A673 (cell line): ENCODE results near the gene MAP2K6. TPM values are rescaled to one million over a fixed set of nuclear protein-coding genes. Genes with fewer than 3 reads are reported as not detected.

Source experiments
- BruUV-seq: library from RNA; stranded (reverse); fragments of 400-500 nt; replicated peaks from 2 replicates; lab custom pipeline; 2021; lab: Mats Ljungman, UMichigan
- CTCF ChIA-PET: fragments of 300-600 bp; sonication (Branson Sonifier 250); formaldehyde crosslinking; loops from one replicate; lab custom pipeline; 2022; ENCODE audit warnings: antibody characterized with exemption; lab: Charles Lee
- POLR2A ChIA-PET: fragments of 300-600 bp; sonication (Branson Sonifier 250); formaldehyde crosslinking; loops from one replicate; lab custom pipeline; 2022; ENCODE audit warnings: antibody characterized with exemption; ENCODE audit not compliant: low non-redundant PET; lab: Charles Lee
- DNase-seq: peaks from one replicate; pipeline ENCODE4 v3.0.0-alpha.2; 2015; ENCODE audit warnings: low spot score
- H3K27ac ChIP-seq: fragments of 200-600 bp; sonication (generic); 2 replicates; pipeline ENCODE4 v1.5.1; 2016; ENCODE audit warnings: mixed run types, low read depth, mild to moderate bottlenecking, mixed read lengths, antibody characterized with exemption, low read length; ENCODE audit not compliant: poor library complexity, severe bottlenecking
- H3K27me3 ChIP-seq: fragments of 200-600 bp; sonication (generic); replicated peaks from 2 replicates; pipeline ENCODE4 v1.6.1; 2017; ENCODE audit warnings: mixed run types, low read depth, mild to moderate bottlenecking, mixed read lengths, antibody characterized with exemption, low read length; ENCODE audit not compliant: insufficient read depth, poor library complexity
- H3K36me3 ChIP-seq: fragments of 200-600 bp; sonication (generic); 2 replicates; pipeline ENCODE4 v1.6.1; 2016; ENCODE audit warnings: mixed run types, mild to moderate bottlenecking, mixed read lengths, antibody characterized with exemption, low read length; ENCODE audit not compliant: insufficient read depth, poor library complexity, severe bottlenecking
- H3K4me1 ChIP-seq: fragments of 200-600 bp; sonication (generic); 2 replicates; pipeline ENCODE4 v1.6.1; 2017; ENCODE audit warnings: mixed run types, mild to moderate bottlenecking, mixed read lengths, antibody characterized with exemption, low read length; ENCODE audit not compliant: insufficient read depth, poor library complexity, severe bottlenecking
- H3K4me3 ChIP-seq: fragments of 200-600 bp; sonication (generic); 2 replicates; pipeline ENCODE4 v1.5.1; 2016; ENCODE audit warnings: low read depth, mixed run types, mild to moderate bottlenecking, mixed read lengths, low read length; ENCODE audit not compliant: poor library complexity, severe bottlenecking
- H3K9me3 ChIP-seq: fragments of 200-600 bp; sonication (generic); 2 replicates; pipeline ENCODE4 v1.6.1; 2016; ENCODE audit warnings: mixed run types, low read depth, mild to moderate bottlenecking, mixed read lengths, antibody characterized with exemption, low read length; ENCODE audit not compliant: poor library complexity, severe bottlenecking
- CTCF ChIP-seq: fragments of 300-800, 200-600 bp; sonication (generic); conservative IDR thresholded peaks from 2 replicates; pipeline ENCODE4 v1.5.1; 2017; ENCODE audit warnings: low read depth, mild to moderate bottlenecking, antibody characterized with exemption, low read length, moderate library complexity, mixed read lengths
- EZH2 ChIP-seq: fragments of 200-600 bp; sonication (generic); IDR thresholded peaks from 2 replicates; pipeline ENCODE4 v1.6.1; 2017; ENCODE audit warnings: borderline replicate concordance, low read depth, mild to moderate bottlenecking, mixed read lengths, antibody characterized with exemption, low read length; ENCODE audit not compliant: poor library complexity, severe bottlenecking
- intact Hi-C: fragments of 100-400 bp; cut with micrococcal nuclease; formaldehyde crosslinking; loops from one replicate; pipeline ENCODE4 v1.10.0; 2022; ENCODE audit not compliant: unreplicated experiment
- total RNA-seq: library from RNA; stranded (reverse); gene quantifications from 2 replicates; pipeline ENCODE4 v1.2.3, GENCODE V29; 2021

Gene MAP2K6
- total RNA-seq, 1 experiment from 2014 or later: 14.1 TPM

- no TSS peak for BruUV-seq
- H3K36me3 ChIP-seq: no peaks in the 10 kb centered on the region
- H3K4me1 ChIP-seq: no peaks in the 10 kb centered on the region
- CTCF ChIA-PET: no interaction called here
- H3K27ac ChIP-seq: no peak overlapping the region
- POLR2A ChIA-PET: no interaction called here
- TF ChIP-seq CTCF (no peak), EZH2 (no peak)
- no peak for DNase-seq
- no peak overlapping the region for H3K4me3 ChIP-seq
- intact Hi-C loops: no loop called here
- peaks cover 4% of the 10 kb centered on the region for H3K27me3 ChIP-seq
- H3K9me3 ChIP-seq: no peaks in the 10 kb centered on the region
These were observed 178.8 kb downstream of the MAP2K6 start for GRCh38 chr17:69593351-69593715.

- POLR2A ChIA-PET: no interaction called here
- H3K9me3 ChIP-seq: no peaks in the 10 kb centered on the region
- H3K27me3 ChIP-seq: peaks cover 4% of the 10 kb centered on the region
- no peak overlapping the region for H3K4me3 ChIP-seq
- BruUV-seq: no TSS peak
- DNase-seq: no peak
- H3K36me3 ChIP-seq: no peaks in the 10 kb centered on the region
- TF ChIP-seq EZH2 (no peak), CTCF (no peak)
- CTCF ChIA-PET: no interaction called here
- H3K4me1 ChIP-seq: no peaks in the 10 kb centered on the region
- no peak overlapping the region for H3K27ac ChIP-seq
- intact Hi-C loops: no loop called here
These were observed 179.2 kb downstream of the MAP2K6 start for GRCh38 chr17:69593716-69594115.

- intact Hi-C loops: no loop called here
- no peak for DNase-seq
These were observed 180.1 kb downstream of the MAP2K6 start for GRCh38 chr17:69594641-69595040.

More at GRCh38 chr17:69594641-69595040, 180.1 kb downstream of the MAP2K6 start:
- Histone ChIP-seq H3K4me3 (no peak overlapping the region), H3K27ac (no peak overlapping the region), H3K4me1 (no peaks in the 10 kb centered on the region), H3K36me3 (no peaks in the 10 kb centered on the region), H3K27me3 (peaks cover 4% of the 10 kb centered on the region), H3K9me3 (no peaks in the 10 kb centered on the region)
- TF ChIP-seq EZH2 (no peak), CTCF (no peak)
- POLR2A ChIA-PET: no interaction called here
- CTCF ChIA-PET: no interaction called here
- BruUV-seq: no TSS peak
